GM23338 (cell line): ENCODE data around the gene DENND5A.

ENCODE experiments used
- CTCF ChIP-seq, 2 experiments: fragments of 200-600 bp in 1 of 2; sonication (generic) in 1 of 2; conservative IDR thresholded peaks; 2 replicates each; pipeline versions ENCODE4 v1.5.1 to v1.6.1; 2016 to 2017; ENCODE audit warnings: antibody characterized with exemption in 2 of 2, low read depth in 2 of 2, mild to moderate bottlenecking in 2 of 2, moderate library complexity in 1 of 2
- ETS1 ChIP-seq: IDR thresholded peaks from 2 replicates; pipeline ENCODE4 v1.6.1; 2016; ENCODE audit warnings: antibody characterized with exemption
- EZH2 ChIP-seq: fragments of 200-600 bp; sonication (generic); IDR thresholded peaks from one replicate; pipeline ENCODE4 v1.8.0; 2017; ENCODE audit warnings: antibody characterized with exemption, mild to moderate bottlenecking, low read depth; ENCODE audit not compliant: unreplicated experiment

- no peak for TF ChIP-seq ETS1
- no peak for TF ChIP-seq EZH2
- TF ChIP-seq CTCF (conservative IDR thresholded peaks at IDR 0.05; ENCODE audit: low read depth in 2 of 2), result no peak
Measured at GRCh38 chr11:9092072-9092471, 173.1 kb downstream of the DENND5A start.
